ENCODE measurements around the gene MAPK12. TPM values are rescaled to one million over a fixed set of nuclear protein-coding genes. Genes with fewer than 3 reads are reported as not detected.

MAPK12 gene
- polyA plus RNA-seq, 4 donors: 0.45 to 7.1 (median 3.6) TPM

DNA sequence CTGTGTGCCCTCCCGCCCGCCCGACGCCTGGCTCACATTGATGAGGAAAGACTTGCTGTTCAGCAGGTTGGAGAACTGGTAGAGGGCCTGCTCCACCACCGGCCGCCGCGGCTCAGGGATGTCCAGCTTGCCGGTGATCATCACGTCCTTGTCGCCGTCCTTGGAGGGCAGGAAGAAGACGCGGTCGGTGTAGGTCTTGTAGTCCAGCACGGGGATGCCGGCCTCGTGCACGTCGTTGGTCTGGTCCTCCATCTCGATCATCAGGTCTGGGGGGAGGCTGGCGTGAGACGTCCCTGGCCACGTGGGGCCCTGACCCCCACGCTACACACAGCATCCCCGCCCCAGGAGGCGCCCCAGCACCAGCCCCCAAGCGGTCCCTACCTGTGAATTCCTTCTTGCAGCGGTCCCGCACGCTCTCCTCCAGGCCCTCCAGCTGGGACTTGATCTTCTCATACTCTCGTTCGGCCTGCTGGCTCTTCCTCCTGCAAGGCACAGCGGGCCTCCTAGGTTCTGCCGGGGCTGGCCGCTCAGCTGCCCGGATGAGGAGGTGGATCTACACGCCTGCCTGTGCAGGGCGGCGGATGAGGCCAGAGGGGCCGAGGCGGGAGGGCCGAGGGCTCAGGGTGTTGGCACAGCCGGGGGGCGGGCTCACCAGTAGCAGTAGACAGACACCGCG lies 19.4 kb upstream of the MAPK12 start:
- Histone ChIP-seq H3K27ac (ENCODE audit: low read depth in 1 of 3, low read length in 2 of 3) (no peak overlapping the region), H3K9me3 (ENCODE audit: control insufficient read depth in 2 of 2, insufficient read depth in 1 of 2, low read depth in 1 of 2, low read length in 1 of 2) (no peaks in the 10 kb centered on the region), H3K4me1 (ENCODE audit: control insufficient read depth in 3 of 3, insufficient read depth in 2 of 3, low read depth in 1 of 3, low read length in 2 of 3) (peaks cover 0 to 12% (median 0%) of the 10 kb centered on the region in 3 donors), H3K36me3 (ENCODE audit: control insufficient read depth in 3 of 3, insufficient read depth in 2 of 3, low read depth in 1 of 3, low read length in 3 of 3) (peaks cover 22 to 94% (median 34%) of the 10 kb centered on the region in 3 donors), H3K4me3 (ENCODE audit: low read depth in 1 of 3, low read length in 3 of 3) (no peak overlapping the region), H3K27me3 (ENCODE audit: control insufficient read depth in 3 of 3, insufficient read depth in 3 of 3, low read length in 3 of 3) (no peaks in the 10 kb centered on the region)
- DNase-seq (no peak), FAIRE-seq (no peak)
- WGBS, 3 donors: 94 to 96% (median 95%) methylated on average over 46 to 47 of the region's 47 CpGs

GRCh38 chr22:50280022-50280707 lies 18.7 kb upstream of the MAPK12 start:
- Histone ChIP-seq H3K9me3 (ENCODE audit: control insufficient read depth in 2 of 2, insufficient read depth in 1 of 2, low read depth in 1 of 2, low read length in 1 of 2) (no peaks in the 10 kb centered on the region), H3K36me3 (ENCODE audit: control insufficient read depth in 3 of 3, insufficient read depth in 2 of 3, low read depth in 1 of 3, low read length in 3 of 3) (peaks cover 22 to 97% (median 37%) of the 10 kb centered on the region in 3 donors), H3K27me3 (ENCODE audit: control insufficient read depth in 3 of 3, insufficient read depth in 3 of 3, low read length in 3 of 3) (no peaks in the 10 kb centered on the region), H3K4me3 (ENCODE audit: low read depth in 1 of 3, low read length in 3 of 3) (no peak overlapping the region), H3K4me1 (ENCODE audit: control insufficient read depth in 3 of 3, insufficient read depth in 2 of 3, low read depth in 1 of 3, low read length in 2 of 3) (peaks cover 0 to 12% (median 0%) of the 10 kb centered on the region in 3 donors), H3K27ac (ENCODE audit: low read depth in 1 of 3, low read length in 2 of 3) (no peak overlapping the region)
- FAIRE-seq (no peak), DNase-seq (no peak)
- WGBS, 3 donors: 87 to 92% (median 92%) methylated on average over 32 to 38 of the region's 38 CpGs

GRCh38 chr22:50278956-50279619 lies 17.6 kb upstream of the MAPK12 start:
- Histone ChIP-seq H3K9me3 (ENCODE audit: control insufficient read depth in 2 of 2, insufficient read depth in 1 of 2, low read depth in 1 of 2, low read length in 1 of 2) (no peaks in the 10 kb centered on the region), H3K27ac (ENCODE audit: low read depth in 1 of 3, low read length in 2 of 3) (no peak overlapping the region), H3K36me3 (ENCODE audit: control insufficient read depth in 3 of 3, insufficient read depth in 2 of 3, low read depth in 1 of 3, low read length in 3 of 3) (peaks cover 22 to 96% (median 35%) of the 10 kb centered on the region in 3 donors), H3K4me1 (ENCODE audit: control insufficient read depth in 3 of 3, insufficient read depth in 2 of 3, low read depth in 1 of 3, low read length in 2 of 3) (peaks cover 0 to 12% (median 0%) of the 10 kb centered on the region in 3 donors), H3K27me3 (ENCODE audit: control insufficient read depth in 3 of 3, insufficient read depth in 3 of 3, low read length in 3 of 3) (no peaks in the 10 kb centered on the region), H3K4me3 (ENCODE audit: low read depth in 1 of 3, low read length in 3 of 3) (no peak overlapping the region)
- 89 to 93% (median 91%) methylated on average over 30 of the region's 30 CpGs for WGBS, 3 donors
- FAIRE-seq (no peak), DNase-seq (no peak)

- no peaks in the 10 kb centered on the region for H3K9me3 ChIP-seq (ENCODE audit: control insufficient read depth in 2 of 2, insufficient read depth in 1 of 2, low read depth in 1 of 2, low read length in 1 of 2)
- H3K4me3 ChIP-seq (ENCODE audit: low read depth in 1 of 3, low read length in 3 of 3): no peak overlapping the region
- FAIRE-seq: no peak
- no peak overlapping the region for H3K27ac ChIP-seq (ENCODE audit: low read depth in 1 of 3, low read length in 2 of 3)
- 91 to 94% (median 93%) methylated on average over 16 to 21 of the region's 21 CpGs for WGBS, 3 donors
- H3K4me1 ChIP-seq (ENCODE audit: control insufficient read depth in 3 of 3, insufficient read depth in 2 of 3, low read depth in 1 of 3, low read length in 2 of 3): peaks cover 0 to 12% (median 0%) of the 10 kb centered on the region in 3 donors
- no peaks in the 10 kb centered on the region for H3K27me3 ChIP-seq (ENCODE audit: control insufficient read depth in 3 of 3, insufficient read depth in 3 of 3, low read length in 3 of 3)
- H3K36me3 ChIP-seq (ENCODE audit: control insufficient read depth in 3 of 3, insufficient read depth in 2 of 3, low read depth in 1 of 3, low read length in 3 of 3): peaks cover 22 to 93% (median 35%) of the 10 kb centered on the region in 3 donors
- DNase-seq: no peak
Observed at GRCh38 chr22:50278461-50278860, 17.0 kb upstream of the MAPK12 start.

DNA sequence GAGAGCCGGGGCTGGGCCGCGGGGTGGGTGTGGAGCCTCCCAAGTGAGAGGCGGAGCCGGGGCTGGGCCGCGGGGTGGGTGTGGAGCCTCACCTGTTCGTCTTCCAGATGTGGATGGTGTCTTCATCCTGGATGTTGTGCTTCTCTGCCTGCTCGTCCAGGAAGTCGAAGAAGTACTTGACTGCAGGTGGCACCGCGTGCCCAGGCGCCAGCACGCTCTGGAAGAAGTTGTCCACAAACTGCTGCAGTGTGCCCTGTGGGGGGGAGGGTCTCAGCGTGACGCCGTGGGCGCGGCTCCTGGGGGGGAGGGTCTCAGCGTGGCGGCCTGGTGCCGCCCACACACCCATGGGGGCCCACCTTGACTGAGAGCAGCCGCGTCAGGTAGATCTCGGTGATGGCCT lies 16.3 kb upstream of the MAPK12 start:
- Histone ChIP-seq H3K27me3 (ENCODE audit: control insufficient read depth in 3 of 3, insufficient read depth in 3 of 3, low read length in 3 of 3) (no peaks in the 10 kb centered on the region), H3K36me3 (ENCODE audit: control insufficient read depth in 3 of 3, insufficient read depth in 2 of 3, low read depth in 1 of 3, low read length in 3 of 3) (peaks cover 18 to 88% (median 33%) of the 10 kb centered on the region in 3 donors), H3K27ac (ENCODE audit: low read depth in 1 of 3, low read length in 2 of 3) (no peak overlapping the region), H3K4me1 (ENCODE audit: control insufficient read depth in 3 of 3, insufficient read depth in 2 of 3, low read depth in 1 of 3, low read length in 2 of 3) (peaks cover 0 to 8% (median 0%) of the 10 kb centered on the region in 3 donors), H3K9me3 (ENCODE audit: control insufficient read depth in 2 of 2, insufficient read depth in 1 of 2, low read depth in 1 of 2, low read length in 1 of 2) (no peaks in the 10 kb centered on the region), H3K4me3 (ENCODE audit: low read depth in 1 of 3, low read length in 3 of 3) (no peak overlapping the region)
- 70 to 84% (median 71%) methylated on average over 24 to 25 of the region's 25 CpGs for WGBS, 3 donors
- DNase-seq (no peak), FAIRE-seq (no peak)

GRCh38 chr22:50276143-50276542 lies 14.7 kb upstream of the MAPK12 start:
- FAIRE-seq: no peak
- peaks cover 2 to 4% (median 4%) of the 10 kb centered on the region in 3 donors for H3K4me1 ChIP-seq (ENCODE audit: control insufficient read depth in 3 of 3, insufficient read depth in 2 of 3, low read depth in 1 of 3, low read length in 2 of 3)
- WGBS, 3 donors: 57 to 73% (median 62%) methylated on average over 25 of the region's 25 CpGs
- peak overlapping the region in 2 of 3 donors; percentile 36 to 57 for H3K27ac ChIP-seq (ENCODE audit: low read depth in 1 of 3, low read length in 2 of 3)
- H3K36me3 ChIP-seq (ENCODE audit: control insufficient read depth in 3 of 3, insufficient read depth in 2 of 3, low read depth in 1 of 3, low read length in 3 of 3): peaks cover 17 to 75% (median 31%) of the 10 kb centered on the region in 3 donors
- no peaks in the 10 kb centered on the region for H3K9me3 ChIP-seq (ENCODE audit: control insufficient read depth in 2 of 2, insufficient read depth in 1 of 2, low read depth in 1 of 2, low read length in 1 of 2)
- peaks cover 0 to 4% (median 0%) of the 10 kb centered on the region in 3 donors for H3K27me3 ChIP-seq (ENCODE audit: control insufficient read depth in 3 of 3, insufficient read depth in 3 of 3, low read length in 3 of 3)
- peak; percentile 43 to 61 for DNase-seq
- H3K4me3 ChIP-seq (ENCODE audit: low read depth in 1 of 3, low read length in 3 of 3): no peak overlapping the region

DNA sequence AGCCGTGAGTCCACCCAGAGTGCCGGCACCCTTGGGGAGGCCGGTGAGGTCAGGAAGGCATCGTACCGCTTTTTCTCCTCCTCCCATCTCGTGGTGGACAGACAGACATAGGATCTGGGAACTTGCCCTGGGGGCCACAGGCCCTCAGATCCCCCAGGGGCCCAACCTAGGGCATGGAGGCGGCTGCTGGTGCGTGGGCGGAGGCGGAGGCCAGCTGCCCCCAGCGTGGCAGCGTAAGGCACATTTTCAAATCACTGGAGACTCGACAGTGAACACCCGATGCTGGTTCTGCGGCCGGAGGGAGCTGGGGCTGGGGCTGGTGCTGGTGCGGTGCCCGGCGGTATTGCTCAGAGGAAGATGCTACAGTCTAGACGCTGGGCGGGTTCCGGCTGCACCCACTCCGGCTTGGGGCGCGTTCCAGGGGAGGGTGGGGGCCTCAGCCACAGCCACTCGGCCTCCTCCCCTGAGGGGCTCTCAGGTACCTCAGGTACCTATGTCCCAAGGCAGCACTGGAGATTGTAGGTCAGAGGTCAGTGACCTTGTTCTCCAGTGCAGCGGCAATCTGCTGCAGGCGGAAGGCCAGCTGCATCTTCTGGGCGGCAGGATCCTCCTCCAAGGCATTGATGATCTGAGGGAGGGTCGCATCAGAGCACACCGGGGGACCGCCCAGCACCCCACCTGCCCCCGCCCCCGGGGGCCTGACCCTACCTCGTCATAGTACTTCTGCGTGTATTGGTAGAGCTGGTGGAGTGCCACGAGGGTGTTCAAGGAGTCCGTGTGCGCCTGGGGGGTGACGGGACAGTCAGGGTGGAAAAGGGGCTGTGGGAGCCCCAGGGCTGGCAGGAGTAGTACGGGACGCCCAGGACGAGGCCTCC lies 13.9 kb upstream of the MAPK12 start:
- no peak overlapping the region for H3K4me3 ChIP-seq (ENCODE audit: low read depth in 1 of 3, low read length in 3 of 3)
- H3K4me1 ChIP-seq (ENCODE audit: control insufficient read depth in 3 of 3, insufficient read depth in 2 of 3, low read depth in 1 of 3, low read length in 2 of 3): peaks cover 2 to 11% (median 4%) of the 10 kb centered on the region in 3 donors
- H3K9me3 ChIP-seq (ENCODE audit: control insufficient read depth in 2 of 2, insufficient read depth in 1 of 2, low read depth in 1 of 2, low read length in 1 of 2): no peaks in the 10 kb centered on the region
- DNase-seq (no peak), FAIRE-seq (no peak)
- WGBS, 3 donors: 89 to 91% (median 90%) methylated on average over 43 of the region's 43 CpGs
- H3K27me3 ChIP-seq (ENCODE audit: control insufficient read depth in 3 of 3, insufficient read depth in 3 of 3, low read length in 3 of 3): peaks cover 0 to 12% (median 0%) of the 10 kb centered on the region in 3 donors
- H3K27ac ChIP-seq (ENCODE audit: low read depth in 1 of 3, low read length in 2 of 3): no peak overlapping the region
- H3K36me3 ChIP-seq (ENCODE audit: control insufficient read depth in 3 of 3, insufficient read depth in 2 of 3, low read depth in 1 of 3, low read length in 3 of 3): peaks cover 14 to 67% (median 28%) of the 10 kb centered on the region in 3 donors
